SH-SY5Y (cell line): ENCODE results near the gene KLHL3.

Source experiments
- GATA2 ChIP-seq: IDR thresholded peaks from 2 replicates; pipeline ENCODE4 v1.6.1; 2011; ENCODE audit warnings: mild to moderate bottlenecking, low read depth, low read length
- GATA3 ChIP-seq: IDR thresholded peaks from 2 replicates; pipeline ENCODE4 v1.6.1; 2011; ENCODE audit warnings: low read depth, mild to moderate bottlenecking, low read length, moderate library complexity

- TF ChIP-seq GATA3 (no peak), GATA2 (no peak)
Measured at GRCh38 chr5:137605411-137605810, 130.5 kb downstream of the KLHL3 start.
